Activated CD8-positive, alpha-beta memory T cell treated with anti-CD3 and anti-CD28 coated beads for 24 hours (primary cell): Measurements from ENCODE around the gene GTF3C4.

Experiments used
- DNase-seq: peaks from one replicate; pipeline ENCODE4 v3.0.0-alpha.2; 2020

The GTF3C4 gene, protein sequence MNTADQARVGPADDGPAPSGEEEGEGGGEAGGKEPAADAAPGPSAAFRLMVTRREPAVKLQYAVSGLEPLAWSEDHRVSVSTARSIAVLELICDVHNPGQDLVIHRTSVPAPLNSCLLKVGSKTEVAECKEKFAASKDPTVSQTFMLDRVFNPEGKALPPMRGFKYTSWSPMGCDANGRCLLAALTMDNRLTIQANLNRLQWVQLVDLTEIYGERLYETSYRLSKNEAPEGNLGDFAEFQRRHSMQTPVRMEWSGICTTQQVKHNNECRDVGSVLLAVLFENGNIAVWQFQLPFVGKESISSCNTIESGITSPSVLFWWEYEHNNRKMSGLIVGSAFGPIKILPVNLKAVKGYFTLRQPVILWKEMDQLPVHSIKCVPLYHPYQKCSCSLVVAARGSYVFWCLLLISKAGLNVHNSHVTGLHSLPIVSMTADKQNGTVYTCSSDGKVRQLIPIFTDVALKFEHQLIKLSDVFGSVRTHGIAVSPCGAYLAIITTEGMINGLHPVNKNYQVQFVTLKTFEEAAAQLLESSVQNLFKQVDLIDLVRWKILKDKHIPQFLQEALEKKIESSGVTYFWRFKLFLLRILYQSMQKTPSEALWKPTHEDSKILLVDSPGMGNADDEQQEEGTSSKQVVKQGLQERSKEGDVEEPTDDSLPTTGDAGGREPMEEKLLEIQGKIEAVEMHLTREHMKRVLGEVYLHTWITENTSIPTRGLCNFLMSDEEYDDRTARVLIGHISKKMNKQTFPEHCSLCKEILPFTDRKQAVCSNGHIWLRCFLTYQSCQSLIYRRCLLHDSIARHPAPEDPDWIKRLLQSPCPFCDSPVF

GRCh38 chr9:132670457-132671391, at the start of gene GTF3C4:
Gene GTF3C4, plus strand, starts transcription at chr9:132670464. Its CDS starts 135 bp downstream, at chr9:132670599.
- DNase-seq, result no peak

DNA sequence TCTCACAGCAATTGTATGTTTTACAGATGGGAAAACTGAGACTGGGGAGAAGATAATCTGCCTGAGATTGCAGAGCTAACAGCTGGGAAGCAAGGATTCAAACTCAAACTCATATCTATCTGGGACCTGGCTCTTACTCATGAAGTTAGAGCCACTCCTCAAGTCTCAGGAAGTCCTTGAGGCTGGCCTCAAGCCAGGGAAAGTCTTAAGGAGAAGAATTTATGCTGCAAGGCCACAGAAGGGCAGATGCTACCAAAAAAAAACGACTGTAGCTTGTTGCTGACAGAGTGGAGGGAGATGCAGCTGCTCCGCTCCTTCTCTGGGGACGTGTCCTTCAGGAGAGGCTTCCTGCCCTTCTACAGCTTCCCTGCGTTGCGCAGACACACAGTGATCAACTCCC, 48.1 kb upstream of the GTF3C4 start:
- DNase-seq, result no peak

GRCh38 chr9:132626285-132626684, 44.0 kb upstream of the GTF3C4 start:
- no peak for DNase-seq

DNA sequence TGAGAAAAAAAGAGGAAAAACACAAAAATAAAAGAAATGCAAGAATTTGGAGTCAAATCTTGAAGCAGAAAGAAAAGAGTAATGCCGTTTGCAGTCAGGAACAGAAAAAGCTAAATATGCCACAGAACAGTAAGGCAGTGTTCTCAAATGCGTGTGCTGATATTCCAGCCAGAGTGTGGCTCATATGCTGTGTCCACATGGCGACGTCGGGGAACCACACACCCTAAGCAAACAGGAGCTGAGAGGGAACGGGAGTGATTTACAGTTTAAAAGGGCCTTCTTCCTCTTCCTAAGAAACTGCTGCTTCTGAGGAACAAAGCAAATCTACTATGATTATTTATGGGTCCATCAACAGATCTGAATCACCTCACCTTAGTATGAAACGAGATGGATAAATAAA, 43.2 kb upstream of the GTF3C4 start:
- no peak for DNase-seq

DNA sequence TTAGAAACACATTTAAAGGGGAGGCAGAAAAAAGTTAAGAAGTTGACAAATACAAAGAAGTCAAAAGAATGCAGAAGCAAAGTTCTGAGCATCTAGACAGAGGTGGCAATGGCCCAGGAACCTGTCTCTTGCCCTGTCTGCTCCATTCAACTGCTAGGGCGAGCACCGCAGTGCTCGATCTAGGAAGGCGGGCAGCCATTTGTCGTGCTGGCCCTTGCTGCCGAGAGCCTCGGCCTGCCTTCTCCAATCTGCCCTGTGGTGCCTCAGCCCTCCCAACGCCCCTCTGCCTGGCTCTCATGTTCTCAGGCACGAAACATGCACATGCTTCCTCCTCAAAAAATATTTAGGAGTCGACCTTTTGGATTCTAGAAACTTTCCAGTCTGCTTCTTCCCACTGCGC, 42.7 kb upstream of the GTF3C4 start:
- DNase-seq, result no peak

GRCh38 chr9:132628746-132629145, 41.5 kb upstream of the GTF3C4 start:
- DNase-seq, result no peak

DNA sequence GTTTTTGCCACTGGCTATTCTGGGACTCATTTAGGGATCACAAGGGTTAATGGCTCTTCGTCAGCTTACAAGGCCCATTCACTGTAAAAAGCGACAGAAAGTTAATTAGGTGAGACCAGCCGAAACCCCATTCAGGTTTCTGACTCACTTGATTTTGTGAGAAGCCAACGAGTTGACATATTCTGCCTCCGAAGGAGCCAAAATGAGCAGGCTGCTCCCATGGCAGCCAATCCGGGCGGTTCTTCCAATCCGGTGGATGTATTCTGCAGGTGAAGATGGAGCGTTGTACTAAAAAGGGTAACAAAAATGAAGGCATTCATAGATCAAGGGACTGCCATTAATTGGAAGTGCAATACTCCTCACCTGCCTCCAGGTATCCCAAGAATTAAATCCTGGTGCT, 40.1 kb upstream of the GTF3C4 start:
- DNase-seq, result no peak

DNA sequence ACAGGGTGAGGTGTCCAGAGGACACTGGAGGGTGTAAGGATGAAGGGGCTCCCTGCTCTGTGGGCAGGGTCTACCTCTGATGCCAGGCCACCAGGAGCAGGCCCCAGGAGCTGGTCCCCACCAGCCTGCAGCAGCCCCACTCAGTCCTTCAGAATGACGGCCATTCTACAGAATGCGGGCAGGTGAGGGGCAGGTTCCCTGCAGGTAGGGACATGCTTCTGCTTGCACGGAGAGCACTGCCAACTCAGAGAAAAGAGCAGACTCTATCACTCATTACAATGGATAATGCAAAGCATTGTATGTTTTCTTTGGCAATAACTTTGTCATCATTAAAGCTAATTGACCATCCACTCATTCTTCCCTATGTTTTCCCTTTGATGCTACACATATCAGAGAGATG, 39.5 kb upstream of the GTF3C4 start:
- DNase-seq, result no peak

DNA sequence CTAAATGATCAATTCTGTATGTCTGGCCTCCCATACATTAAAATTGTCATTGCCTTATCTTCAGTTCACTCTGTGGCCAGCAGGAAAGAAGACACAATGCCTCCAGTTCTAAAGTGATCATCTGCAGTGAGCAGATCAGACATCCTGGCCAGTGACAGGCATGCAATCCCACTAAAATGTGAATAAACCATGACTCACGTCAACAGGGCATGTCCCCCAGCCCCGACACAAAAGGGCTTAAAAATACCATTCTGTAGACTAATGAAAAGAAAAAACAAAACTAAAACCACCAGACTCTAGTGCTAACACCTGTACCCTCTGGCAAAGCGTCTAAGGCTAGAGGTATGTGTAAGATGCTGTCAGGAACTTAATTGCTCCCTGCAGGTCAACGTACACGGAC, 39.0 kb upstream of the GTF3C4 start:
- DNase-seq, result no peak

- no peak for DNase-seq
These were observed 38.6 kb upstream of the GTF3C4 start for GRCh38 chr9:132631685-132632084.

DNA sequence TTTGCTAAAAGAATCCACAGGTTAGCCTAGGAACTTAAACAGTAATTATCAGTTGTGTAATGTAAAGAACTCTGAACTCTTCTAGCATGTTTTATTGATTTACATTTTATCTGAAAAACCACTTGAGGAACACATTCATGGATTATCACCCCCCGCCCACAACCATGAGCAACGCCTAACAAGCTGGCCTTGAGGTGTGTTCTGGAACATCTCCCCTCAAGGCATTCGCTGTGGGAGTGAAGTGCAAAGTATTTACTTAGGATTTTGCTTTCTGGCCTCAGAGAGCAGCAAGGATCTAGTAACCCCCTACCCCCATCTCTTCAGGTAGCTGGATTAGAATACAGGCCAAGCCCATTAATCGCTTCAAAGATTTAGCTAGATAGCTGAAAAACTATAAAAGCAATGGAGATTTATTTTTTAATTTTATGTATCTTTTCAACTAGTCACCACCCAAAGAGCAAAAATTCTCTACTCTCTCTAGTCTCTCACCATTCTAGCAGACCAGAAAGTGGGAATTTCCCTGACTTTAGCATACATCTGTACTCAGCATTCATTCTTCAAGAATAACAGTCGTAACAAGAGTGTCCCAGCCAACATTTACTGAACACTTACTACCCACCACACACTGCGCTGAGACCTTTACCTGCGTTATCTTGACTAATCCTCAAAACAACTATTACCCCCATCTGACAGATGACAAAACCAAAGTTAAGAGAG, 37.7 kb upstream of the GTF3C4 start:
- no peak for DNase-seq

DNA sequence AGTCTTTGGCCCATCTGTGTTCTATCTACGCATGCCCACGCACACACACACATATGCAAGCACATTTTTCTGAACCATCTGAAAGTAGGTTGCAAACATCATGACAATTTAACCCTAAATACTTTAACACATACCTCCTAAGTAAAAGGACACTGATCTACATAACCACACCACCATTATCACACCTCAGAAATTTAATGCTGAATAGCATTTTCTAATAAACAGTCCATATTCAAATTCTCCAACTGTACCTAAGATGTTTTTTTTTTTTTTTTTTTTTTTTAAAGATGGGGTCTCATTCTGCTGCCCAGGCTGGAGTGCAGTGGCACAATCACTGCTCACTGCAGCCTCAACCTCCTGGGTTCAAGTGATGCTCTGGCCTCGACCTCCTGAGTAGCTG, 35.9 kb upstream of the GTF3C4 start:
- DNase-seq, result no peak

DNA sequence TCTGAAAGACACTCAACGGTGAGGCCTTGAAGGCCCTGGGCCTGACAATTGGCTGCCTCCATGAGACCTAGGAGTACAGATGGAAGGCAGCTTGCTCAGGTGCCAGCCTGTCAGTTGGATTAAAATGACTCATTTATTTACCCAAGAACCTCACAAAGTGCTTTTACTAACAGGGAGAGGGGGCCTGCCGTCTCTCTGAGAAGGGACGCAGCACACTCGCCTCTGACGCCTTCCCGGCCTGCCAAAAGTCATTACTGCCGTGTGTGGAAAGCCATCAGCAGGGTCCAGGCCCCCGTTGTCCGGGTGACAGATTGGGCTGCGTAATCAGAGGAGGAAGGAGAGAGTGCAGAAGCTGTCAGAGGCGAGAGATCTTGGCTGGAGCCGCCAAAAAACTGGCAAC, 32.9 kb upstream of the GTF3C4 start:
- DNase-seq, result no peak

GRCh38 chr9:132637801-132638200, 32.5 kb upstream of the GTF3C4 start:
- DNase-seq, result no peak

DNA sequence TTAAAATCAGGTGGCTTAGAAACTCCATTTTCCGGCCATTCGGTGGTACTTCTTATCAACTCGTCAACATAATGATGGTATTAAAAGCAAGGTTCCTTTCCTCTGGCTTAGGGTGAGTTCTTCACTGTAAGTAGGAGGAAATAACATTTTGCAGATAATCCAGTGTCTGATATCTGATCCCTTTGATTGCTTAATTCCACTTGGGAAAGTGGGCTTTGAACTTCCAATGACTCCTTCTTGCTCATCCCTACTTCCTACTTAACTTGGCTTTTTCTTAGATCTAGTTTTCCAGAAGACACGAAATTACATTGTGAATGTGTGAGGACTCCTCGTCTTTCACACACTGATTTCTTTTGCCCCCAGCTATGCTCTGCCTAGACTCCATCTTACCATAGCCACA, 32.0 kb upstream of the GTF3C4 start:
- DNase-seq, result no peak

DNA sequence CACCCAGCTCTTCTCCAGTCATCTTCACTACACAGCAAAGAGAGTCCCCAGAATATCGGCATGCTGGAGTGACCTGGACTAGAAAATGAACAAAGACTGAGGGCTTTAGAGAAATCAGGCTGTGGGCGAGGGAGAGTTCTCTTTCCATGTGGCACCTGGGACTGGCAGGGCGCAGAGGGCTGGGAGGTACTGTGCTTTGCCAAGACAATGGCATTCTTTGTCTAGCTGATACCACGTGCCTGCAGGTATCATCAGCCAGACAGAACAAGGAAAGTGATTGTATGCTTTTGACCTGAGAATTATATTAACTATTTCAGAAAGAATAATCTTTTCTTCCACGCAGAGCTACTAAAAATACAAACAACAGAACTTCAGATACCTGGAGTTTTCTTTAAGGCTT, 30.9 kb upstream of the GTF3C4 start:
- DNase-seq, result no peak

DNA sequence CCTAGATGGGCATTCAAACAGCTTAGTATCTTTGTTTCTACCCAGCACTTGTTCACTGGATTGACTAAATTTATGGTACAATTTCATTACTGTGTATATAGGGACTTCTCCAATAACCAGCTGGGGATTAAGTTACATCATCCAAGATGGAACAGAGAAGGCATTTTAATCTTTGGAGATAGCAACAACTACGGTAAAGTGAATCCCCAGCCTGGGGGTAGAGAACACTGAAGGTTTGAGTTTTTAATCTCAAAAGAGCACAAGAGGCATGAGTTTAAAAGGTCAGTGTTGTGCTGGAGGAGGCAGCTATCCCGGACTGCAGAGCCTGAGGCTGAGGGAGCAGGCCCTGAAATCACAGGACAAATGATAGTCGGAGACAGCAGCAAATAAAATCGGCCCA, 29.0 kb upstream of the GTF3C4 start:
- DNase-seq, result no peak

GRCh38 chr9:132644251-132644650, 26.0 kb upstream of the GTF3C4 start:
- DNase-seq, result no peak

GRCh38 chr9:132645306-132645705, 25.0 kb upstream of the GTF3C4 start:
- no peak for DNase-seq

GRCh38 chr9:132645711-132646110, 24.6 kb upstream of the GTF3C4 start:
- no peak for DNase-seq

- no peak for DNase-seq
These were observed 23.5 kb upstream of the GTF3C4 start for GRCh38 chr9:132646726-132647125.

GRCh38 chr9:132647355-132647754, 22.9 kb upstream of the GTF3C4 start:
- no peak for DNase-seq

- no peak for DNase-seq
These were observed 22.5 kb upstream of the GTF3C4 start for GRCh38 chr9:132647806-132648205.
